Activated gamma-delta T cell (primary cell): ENCODE results near the gene TH.

Source experiments
- DNase-seq: peaks from one replicate; lab custom pipeline; 2025; lab: John Stamatoyannopoulos, UW
- total RNA-seq, 2 donors: gene quantifications; one replicate each; lab custom pipeline; 2026; lab: John Stamatoyannopoulos, UW

TH gene
- 0 to 0.13 reads per million in 2 donors for total RNA-seq

DNA sequence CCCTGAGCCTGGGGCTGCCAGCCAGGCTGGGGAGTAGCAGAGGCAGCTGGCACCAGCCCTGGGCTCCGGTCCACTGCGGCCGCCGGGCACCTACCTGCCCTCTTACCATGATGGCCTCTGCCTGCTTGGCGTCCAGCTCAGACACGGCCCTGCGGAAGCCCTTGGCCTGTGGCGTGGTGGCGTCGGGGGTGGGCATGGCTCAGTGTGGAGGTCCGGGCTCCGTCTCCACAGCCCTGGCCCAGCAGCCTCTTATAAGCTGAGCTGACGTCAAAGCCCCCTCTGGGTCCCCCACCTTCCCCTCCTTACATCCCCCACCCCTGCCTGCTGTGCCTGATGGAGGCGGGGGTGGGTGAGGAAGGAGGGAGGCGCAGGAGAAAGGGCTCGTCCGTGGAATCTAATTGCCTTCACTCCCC lies at the start of gene TH:
Gene TH, minus strand, starts transcription at position 225 of the 413 bp plus-strand sequence. Its CDS starts 29 bp downstream, at position 196.
- DNase-seq, result no peak

- no peak for DNase-seq
These were observed 49.4 kb upstream of the TH start for GRCh38 chr11:2221024-2221423.

GRCh38 chr11:2220173-2220771 lies 48.7 kb upstream of the TH start:
- DNase-seq, result no peak

DNA sequence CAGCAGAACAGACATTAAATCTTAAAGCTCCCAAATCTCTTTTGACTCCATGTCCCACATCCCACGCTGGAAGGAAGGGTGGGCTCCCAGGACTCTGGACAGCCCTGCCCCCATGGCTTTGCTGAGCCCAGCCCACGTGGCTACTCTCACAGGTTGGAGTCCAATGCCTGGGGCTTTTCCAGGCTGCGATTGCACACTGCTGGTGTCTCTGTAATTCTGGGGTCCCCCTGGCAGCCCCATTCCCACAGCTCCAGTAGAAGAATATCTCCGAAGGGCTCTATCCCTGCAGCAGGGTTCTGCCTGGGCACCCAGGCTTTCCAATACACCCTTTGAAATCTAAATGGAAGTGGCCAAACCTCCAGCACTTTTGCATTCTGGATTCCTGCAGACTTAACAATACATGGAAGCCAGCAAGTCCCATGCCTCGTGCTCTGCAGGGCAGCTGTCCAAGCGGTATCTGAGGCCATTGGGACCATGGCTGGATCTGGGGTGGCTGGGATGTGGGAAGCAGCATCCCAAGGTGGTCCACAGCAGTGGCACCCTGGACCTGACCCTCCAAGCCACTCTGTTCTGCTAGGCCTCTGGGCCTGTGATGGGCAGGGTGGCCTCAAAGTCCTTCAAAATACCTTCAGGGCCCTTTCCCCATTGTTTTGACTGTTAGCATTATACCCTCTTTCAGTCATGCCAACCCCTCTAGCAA lies 47.9 kb upstream of the TH start:
- no peak for DNase-seq

GRCh38 chr11:2218031-2218633 lies 46.5 kb upstream of the TH start:
- DNase-seq, result no peak

GRCh38 chr11:2217211-2218030 lies 45.8 kb upstream of the TH start:
- no peak for DNase-seq

DNA sequence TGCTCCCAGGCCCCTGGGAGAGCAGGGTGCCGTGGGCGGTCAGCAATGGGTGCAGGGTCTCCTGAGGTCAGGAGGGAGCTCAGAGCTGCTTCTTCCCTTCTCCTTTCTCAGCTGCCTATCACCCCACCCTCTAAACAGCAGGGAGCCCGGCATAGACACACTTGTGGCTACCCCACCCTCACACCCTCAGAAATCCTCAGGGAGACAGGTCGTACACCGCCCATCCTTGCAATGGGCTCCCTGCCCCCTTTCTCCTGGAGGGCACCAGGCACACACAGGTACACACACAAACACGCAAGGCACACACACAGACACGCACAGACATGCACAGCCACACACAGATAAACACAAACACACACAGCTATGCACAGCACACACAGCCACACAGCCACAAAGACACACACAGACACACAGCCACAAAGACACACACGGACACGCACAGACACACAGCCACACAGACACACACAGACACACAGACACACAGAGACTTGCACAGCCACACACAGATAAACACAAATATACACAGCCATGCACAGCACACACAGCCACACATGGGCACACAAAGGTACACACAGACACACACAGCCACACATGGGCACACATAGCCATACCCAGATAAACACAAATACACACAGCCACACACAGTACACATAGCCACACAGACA lies 44.9 kb upstream of the TH start:
- no peak for DNase-seq

GRCh38 chr11:2215561-2216399 lies 44.2 kb upstream of the TH start:
- no peak for DNase-seq

GRCh38 chr11:2215230-2215560 lies 43.6 kb upstream of the TH start:
- no peak for DNase-seq

DNA sequence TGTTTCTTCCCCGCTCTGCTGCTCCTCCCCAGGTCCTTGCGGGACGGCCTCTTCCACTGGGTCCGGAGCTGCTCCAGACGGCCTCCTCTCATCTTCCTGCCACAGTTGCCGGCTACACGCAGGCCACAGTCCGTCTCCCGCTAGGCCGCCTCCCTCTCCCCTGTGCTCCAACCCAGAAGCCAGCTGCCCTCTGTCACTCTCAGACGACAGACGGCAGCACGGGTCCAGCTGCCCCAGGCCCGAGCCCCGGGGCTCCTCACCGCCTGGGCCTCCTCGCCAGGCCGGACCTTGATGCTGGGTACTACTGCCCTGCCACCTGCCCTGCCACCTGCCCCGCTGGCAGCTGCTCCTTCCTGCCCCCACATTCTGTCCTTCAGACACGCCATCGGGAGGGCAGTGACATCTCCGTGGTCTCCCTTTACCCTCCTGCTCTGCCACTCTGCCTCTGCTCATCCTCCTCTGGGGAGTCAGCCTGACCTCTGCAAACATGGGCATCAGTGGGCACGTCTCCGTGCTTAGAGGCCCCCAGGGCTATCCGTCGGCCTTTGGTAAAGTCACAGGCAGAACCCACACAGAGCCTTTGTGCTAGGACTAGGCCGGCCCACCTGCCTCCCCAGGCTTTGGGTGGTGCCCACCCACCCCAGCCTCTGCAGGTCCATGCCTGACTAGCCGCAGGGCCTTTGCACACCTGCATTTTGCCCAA lies 43.1 kb upstream of the TH start:
- no peak for DNase-seq

DNA sequence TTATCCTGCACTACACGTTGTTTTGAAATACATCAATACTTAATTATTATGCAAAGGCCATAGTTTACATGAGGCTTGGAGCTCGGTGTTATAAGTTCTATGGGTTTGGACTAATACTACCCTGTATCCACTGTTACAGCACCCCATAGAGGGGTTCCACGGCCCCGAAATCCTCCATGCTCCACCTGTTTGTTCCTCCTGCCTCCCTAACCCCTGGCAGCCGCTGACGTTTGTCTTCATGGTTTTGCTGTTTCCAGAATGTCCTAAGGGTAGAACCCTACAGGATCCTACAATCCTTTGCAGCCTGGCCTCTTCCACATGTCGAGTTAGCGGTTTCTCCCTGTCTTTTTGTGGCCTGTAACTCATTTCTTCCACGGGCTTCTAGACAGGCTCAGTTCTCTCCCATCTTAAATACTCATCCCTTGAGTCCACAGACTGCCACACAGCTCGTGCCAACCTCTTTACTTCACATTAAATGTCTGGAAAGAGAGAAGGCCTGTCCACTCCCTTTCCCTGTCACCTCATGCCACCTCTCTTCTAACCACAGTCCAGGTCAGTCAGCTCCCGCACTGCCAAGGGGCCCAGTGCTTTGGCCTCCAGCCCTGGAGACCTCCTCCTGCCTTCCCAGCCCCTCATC lies 42.4 kb upstream of the TH start:
- no peak for DNase-seq

- DNase-seq, result no peak
These were observed 41.8 kb upstream of the TH start for GRCh38 chr11:2213384-2213842.

DNA sequence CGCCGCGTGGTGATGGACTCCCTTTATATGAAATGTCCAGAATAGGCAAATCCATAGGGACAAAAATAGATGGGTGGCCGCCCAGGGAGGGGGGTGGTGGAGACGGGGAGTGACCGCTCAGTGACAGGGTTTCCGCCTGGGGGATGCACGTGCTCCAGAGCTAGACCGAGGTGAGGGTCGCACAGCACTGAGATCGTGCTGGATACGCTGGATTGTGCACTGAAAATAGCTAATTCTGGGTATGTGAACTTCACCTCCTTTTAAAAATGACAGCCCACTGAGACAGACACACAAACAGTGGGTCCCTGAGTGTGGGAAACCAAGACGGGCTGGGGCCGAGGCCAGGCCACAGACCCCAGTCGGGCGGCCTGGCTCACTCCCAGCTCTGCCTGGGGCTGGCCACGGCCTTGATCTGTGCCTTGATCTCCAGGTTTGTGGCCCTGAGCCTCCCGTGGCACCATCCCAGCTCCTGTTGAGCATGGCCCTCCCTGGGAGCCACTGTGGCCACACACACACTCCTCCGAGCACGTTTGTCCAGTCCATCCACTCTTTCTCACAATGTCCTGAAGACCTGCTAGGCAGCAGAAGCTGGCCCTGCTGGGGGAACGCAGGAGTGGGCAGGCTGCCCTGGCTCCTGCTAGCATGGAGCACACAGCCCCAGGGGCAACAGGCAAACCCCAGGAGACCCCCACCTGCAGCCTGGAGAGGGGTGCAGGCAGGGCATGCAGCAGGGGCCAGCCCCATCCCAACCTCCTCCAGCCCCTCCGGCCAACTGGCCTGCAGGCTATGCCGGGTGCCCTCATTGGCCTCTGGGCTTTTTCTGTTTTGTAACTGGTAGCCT lies 41.0 kb upstream of the TH start:
- DNase-seq, result no peak

DNA sequence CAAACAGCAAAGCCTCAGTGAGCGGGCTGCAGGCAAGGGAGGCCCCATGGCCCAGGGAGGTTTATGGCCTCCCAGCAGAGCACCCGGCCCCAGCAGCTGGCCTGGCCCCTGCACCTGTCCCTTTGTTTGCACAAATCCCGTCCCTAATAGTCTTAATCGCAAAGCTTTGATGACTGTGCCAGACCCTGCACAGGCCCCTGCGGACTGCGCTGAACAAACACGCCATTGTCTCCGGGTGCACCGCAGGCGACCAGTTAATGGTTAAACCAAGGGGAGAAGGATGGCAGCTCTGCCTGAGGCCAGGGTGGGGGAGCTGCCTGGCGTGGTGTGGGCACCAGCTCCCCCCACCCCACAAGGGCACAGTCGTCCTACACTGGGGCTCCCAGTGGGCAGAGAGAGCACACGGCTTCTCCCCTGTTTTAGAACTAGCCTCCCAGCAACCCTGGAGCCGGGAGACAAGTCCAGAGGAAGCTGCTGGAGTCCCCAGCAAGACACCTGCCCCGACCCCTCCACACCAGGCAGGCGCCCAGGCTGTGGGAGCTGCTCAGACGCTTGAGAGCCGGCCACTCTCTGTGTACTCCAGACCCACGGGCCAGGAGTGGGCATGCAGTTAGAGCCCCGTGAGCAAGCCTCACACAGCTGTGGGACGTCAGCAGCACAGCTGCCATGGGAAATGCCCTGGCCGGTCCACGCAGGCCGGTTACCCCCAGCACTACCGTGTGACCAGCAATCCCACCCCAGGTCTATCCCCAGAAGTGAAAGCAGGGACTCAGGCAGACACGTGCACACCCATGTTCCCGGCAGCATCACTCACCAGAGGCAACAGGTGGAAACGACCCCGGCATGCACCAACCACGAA lies 39.7 kb upstream of the TH start:
- no peak for DNase-seq

GRCh38 chr11:2210366-2211112 lies 38.9 kb upstream of the TH start:
- DNase-seq, result no peak

GRCh38 chr11:2209900-2210321 lies 38.3 kb upstream of the TH start:
- no peak for DNase-seq

- DNase-seq, result no peak
These were observed 37.8 kb upstream of the TH start for GRCh38 chr11:2209370-2209801.
